Panc1 (cell line): ENCODE results near the gene SLC8A1. TPM values are rescaled to one million over a fixed set of nuclear protein-coding genes. Genes with fewer than 3 reads are reported as not detected.

ENCODE experiments used
- ATAC-seq: fragments of 200-7000 bp; cut with Tn5 transposase; 2 replicates; pipeline ENCODE4 v1.9.1; 2020; ENCODE audit warnings: mild to moderate bottlenecking, moderate library complexity
- BruUV-seq: library from RNA; stranded (reverse); fragments of 400-500 nt; replicated peaks from 2 replicates; lab custom pipeline; 2021; lab: Mats Ljungman, UMichigan
- CTCF ChIA-PET: fragments of 300-600 bp; sonication (Branson Sonifier 250); formaldehyde crosslinking; loops from one replicate; lab custom pipeline; 2022; ENCODE audit warnings: antibody characterized with exemption; lab: Charles Lee
- POLR2A ChIA-PET: fragments of 300-600 bp; sonication (Branson Sonifier 250); formaldehyde crosslinking; loops from one replicate; lab custom pipeline; 2022; ENCODE audit warnings: antibody characterized with exemption; lab: Charles Lee
- DNase-seq: peaks from one replicate; pipeline ENCODE4 v3.0.0-alpha.2; 2010; ENCODE audit warnings: low read depth, low spot score
- H3K27ac ChIP-seq: 2 replicates; pipeline ENCODE4 v1.5.1; 2011; ENCODE audit warnings: mild to moderate bottlenecking, low read length, inconsistent platforms
- H3K27me3 ChIP-seq: fragments of 200-500 bp; sonication (Bioruptor generic); 2 replicates; pipeline ENCODE4 v1.6.0; 2014; ENCODE audit warnings: low read length, inconsistent platforms; ENCODE audit not compliant: control insufficient read depth, insufficient read depth
- H3K36me3 ChIP-seq: fragments of 200-500 bp; sonication (Bioruptor generic); 2 replicates; pipeline ENCODE4 v1.5.1; 2014; ENCODE audit warnings: inconsistent platforms, mild to moderate bottlenecking, low read length, moderate library complexity; ENCODE audit not compliant: control insufficient read depth, insufficient read depth
- H3K4me1 ChIP-seq: 2 replicates; pipeline ENCODE4 v1.5.1; 2011; ENCODE audit warnings: inconsistent platforms, mild to moderate bottlenecking, low read length, moderate library complexity; ENCODE audit not compliant: control insufficient read depth, insufficient read depth
- H3K4me3 ChIP-seq, 2 experiments: 2 replicates each; pipeline ENCODE4 v1.5.1; 2011 to 2012; ENCODE audit warnings: low read depth in 2 of 2, low read length in 2 of 2, mild to moderate bottlenecking in 2 of 2, inconsistent platforms in 1 of 2, moderate library complexity in 1 of 2
- H3K9me3 ChIP-seq: fragments of 200-500 bp; sonication (Bioruptor generic); 2 replicates; pipeline ENCODE4 v1.5.1; 2014; ENCODE audit warnings: low read depth, mild to moderate bottlenecking, inconsistent platforms, low read length, moderate library complexity; ENCODE audit not compliant: control insufficient read depth, insufficient read depth
- POLR2AphosphoS5 ChIP-seq: IDR thresholded peaks from 2 replicates; pipeline ENCODE4 v1.6.1; 2012; ENCODE audit warnings: mild to moderate bottlenecking, low read depth, low read length, moderate library complexity
- SIN3A ChIP-seq: IDR thresholded peaks from 2 replicates; pipeline ENCODE4 v1.6.1; 2012; ENCODE audit warnings: low read depth, mild to moderate bottlenecking, low read length, moderate library complexity, borderline replicate concordance; ENCODE audit not compliant: insufficient read depth
- TCF7L2 ChIP-seq: IDR thresholded peaks from 2 replicates; pipeline ENCODE4 v1.6.1; 2011; ENCODE audit warnings: mild to moderate bottlenecking, low read depth, low read length, inconsistent platforms
- in situ Hi-C: cut with HindIII; loops from 2 replicates; pipeline ENCODE4 v1.10.0; 2016; ENCODE audit warnings: low sequenced_read_pairs, low pct_unique_long_range_greater_than_20kb
- intact Hi-C: fragments of 100-400 bp; cut with micrococcal nuclease; formaldehyde crosslinking; loops from one replicate; pipeline ENCODE4 v1.10.0; 2022; ENCODE audit not compliant: unreplicated experiment
- total RNA-seq: library from RNA; stranded (reverse); gene quantifications from one replicate; pipeline ENCODE4 v1.2.1, GENCODE V29; 2021; ENCODE audit not compliant: unreplicated experiment
- TF ChIP-seq, protein P1 (sequence below): fragments of 450-650 bp; IDR thresholded peaks from 2 replicates; pipeline ENCODE4 v1.5.1; 2017; ENCODE audit warnings: mild to moderate bottlenecking
- TF ChIP-seq, protein P2 (sequence below), 2 experiments: IDR thresholded peaks; 2 replicates each; pipeline ENCODE4 v1.6.1; 2011 to 2012; ENCODE audit warnings: low read depth in 2 of 2, control low read depth in 1 of 2, low read length in 1 of 2, mild to moderate bottlenecking in 1 of 2, moderate library complexity in 1 of 2; ENCODE audit not compliant: insufficient read depth in 1 of 2

Gene SLC8A1
- total RNA-seq, 1 experiment from 2014 or later, result 0.59 TPM

DNA sequence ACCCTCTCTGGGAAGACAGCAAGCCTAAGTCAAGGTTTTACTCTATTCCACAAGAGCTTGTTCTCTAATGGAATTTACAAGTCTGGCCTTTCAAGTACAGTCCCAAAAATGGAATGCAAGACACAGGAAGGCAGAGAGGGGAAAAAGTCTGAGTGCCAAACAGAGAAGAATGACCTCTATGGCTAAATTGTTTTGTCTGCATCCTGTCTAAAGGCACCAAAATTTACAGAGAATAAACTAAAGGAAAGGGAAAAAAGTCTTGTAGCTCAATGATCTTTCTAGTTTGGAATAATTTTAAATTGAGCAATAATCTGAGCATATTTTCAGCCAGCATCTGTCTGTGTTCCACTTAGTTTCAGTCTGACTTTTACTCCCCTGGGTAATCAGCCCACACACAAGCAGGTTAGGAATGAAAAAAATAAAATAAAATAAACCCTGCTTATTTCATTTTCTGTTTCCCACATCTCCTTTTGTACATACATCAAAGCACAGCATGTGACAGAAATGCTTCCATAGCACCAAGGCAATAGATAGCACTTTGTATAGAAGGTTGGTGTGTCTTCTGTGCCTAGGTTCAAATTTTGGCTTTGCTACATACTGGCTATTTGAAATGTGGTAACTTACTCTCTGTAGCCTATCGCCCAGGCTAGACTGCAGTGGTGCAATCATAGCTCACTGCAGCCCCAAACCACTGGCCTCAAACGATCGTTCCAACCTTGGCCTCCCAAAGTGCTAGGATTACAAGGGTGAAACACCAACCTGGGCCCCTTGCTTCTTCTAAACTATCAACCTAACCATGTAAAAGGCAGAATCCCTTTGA is 105.1 kb downstream of the SLC8A1 start:
- POLR2A ChIA-PET, result no interaction called here
- DNase-seq (no peak), ATAC-seq (no peak)
- Histone ChIP-seq H3K27ac (no peak overlapping the region), H3K36me3 (no peaks in the 10 kb centered on the region), H3K27me3 (no peaks in the 10 kb centered on the region), H3K4me1 (no peaks in the 10 kb centered on the region), H3K4me3 (no peak overlapping the region), H3K9me3 (no peaks in the 10 kb centered on the region)
- CTCF ChIA-PET, result no interaction called here
- intact Hi-C loops (no loop called here), in situ Hi-C loops (no loop called here)
- TF ChIP-seq, protein P1, sequence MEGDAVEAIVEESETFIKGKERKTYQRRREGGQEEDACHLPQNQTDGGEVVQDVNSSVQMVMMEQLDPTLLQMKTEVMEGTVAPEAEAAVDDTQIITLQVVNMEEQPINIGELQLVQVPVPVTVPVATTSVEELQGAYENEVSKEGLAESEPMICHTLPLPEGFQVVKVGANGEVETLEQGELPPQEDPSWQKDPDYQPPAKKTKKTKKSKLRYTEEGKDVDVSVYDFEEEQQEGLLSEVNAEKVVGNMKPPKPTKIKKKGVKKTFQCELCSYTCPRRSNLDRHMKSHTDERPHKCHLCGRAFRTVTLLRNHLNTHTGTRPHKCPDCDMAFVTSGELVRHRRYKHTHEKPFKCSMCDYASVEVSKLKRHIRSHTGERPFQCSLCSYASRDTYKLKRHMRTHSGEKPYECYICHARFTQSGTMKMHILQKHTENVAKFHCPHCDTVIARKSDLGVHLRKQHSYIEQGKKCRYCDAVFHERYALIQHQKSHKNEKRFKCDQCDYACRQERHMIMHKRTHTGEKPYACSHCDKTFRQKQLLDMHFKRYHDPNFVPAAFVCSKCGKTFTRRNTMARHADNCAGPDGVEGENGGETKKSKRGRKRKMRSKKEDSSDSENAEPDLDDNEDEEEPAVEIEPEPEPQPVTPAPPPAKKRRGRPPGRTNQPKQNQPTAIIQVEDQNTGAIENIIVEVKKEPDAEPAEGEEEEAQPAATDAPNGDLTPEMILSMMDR, result no peak
- TF ChIP-seq, protein P2, sequence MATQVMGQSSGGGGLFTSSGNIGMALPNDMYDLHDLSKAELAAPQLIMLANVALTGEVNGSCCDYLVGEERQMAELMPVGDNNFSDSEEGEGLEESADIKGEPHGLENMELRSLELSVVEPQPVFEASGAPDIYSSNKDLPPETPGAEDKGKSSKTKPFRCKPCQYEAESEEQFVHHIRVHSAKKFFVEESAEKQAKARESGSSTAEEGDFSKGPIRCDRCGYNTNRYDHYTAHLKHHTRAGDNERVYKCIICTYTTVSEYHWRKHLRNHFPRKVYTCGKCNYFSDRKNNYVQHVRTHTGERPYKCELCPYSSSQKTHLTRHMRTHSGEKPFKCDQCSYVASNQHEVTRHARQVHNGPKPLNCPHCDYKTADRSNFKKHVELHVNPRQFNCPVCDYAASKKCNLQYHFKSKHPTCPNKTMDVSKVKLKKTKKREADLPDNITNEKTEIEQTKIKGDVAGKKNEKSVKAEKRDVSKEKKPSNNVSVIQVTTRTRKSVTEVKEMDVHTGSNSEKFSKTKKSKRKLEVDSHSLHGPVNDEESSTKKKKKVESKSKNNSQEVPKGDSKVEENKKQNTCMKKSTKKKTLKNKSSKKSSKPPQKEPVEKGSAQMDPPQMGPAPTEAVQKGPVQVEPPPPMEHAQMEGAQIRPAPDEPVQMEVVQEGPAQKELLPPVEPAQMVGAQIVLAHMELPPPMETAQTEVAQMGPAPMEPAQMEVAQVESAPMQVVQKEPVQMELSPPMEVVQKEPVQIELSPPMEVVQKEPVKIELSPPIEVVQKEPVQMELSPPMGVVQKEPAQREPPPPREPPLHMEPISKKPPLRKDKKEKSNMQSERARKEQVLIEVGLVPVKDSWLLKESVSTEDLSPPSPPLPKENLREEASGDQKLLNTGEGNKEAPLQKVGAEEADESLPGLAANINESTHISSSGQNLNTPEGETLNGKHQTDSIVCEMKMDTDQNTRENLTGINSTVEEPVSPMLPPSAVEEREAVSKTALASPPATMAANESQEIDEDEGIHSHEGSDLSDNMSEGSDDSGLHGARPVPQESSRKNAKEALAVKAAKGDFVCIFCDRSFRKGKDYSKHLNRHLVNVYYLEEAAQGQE (IDR thresholded peaks at IDR 0.05; ENCODE audit: insufficient read depth in 1 of 2, low read depth in 2 of 2, low read length in 1 of 2), result no peak
- TF ChIP-seq POLR2AphosphoS5 (no peak), TCF7L2 (no peak), SIN3A (no peak)
- no TSS peak for BruUV-seq

DNA sequence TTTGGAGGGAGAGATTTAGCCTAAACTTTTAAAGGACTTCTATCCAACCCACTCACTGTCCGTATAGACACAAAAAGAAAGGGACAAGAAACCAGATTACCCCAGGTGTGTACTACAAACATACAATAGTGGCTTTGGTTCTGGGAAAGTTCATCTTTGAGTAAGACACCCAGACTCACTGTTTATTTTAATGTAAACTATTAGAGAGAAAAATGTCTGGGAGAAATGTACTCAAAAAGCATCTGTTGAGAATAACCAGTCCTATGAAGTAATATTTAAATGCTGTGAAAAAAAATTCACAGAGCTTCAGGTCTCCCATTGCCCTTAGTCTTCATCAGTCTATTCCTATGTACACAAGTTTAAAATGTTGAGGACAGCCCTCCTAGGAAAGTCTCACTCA is 107.5 kb downstream of the SLC8A1 start:
- Histone ChIP-seq H3K4me3 (no peak overlapping the region), H3K27me3 (no peaks in the 10 kb centered on the region), H3K9me3 (no peaks in the 10 kb centered on the region), H3K36me3 (no peaks in the 10 kb centered on the region), H3K27ac (no peak overlapping the region), H3K4me1 (no peaks in the 10 kb centered on the region)
- intact Hi-C loops, result no loop called here
- CTCF ChIA-PET, result no interaction called here
- BruUV-seq, result no TSS peak
- POLR2A ChIA-PET, result no interaction called here
- ATAC-seq (no peak), DNase-seq (no peak)
- TF ChIP-seq, protein P1, result no peak
- TF ChIP-seq SIN3A (no peak), TCF7L2 (no peak), POLR2AphosphoS5 (no peak)
- TF ChIP-seq, protein P2 (IDR thresholded peaks at IDR 0.05; ENCODE audit: insufficient read depth in 1 of 2, low read depth in 2 of 2, low read length in 1 of 2), result no peak
- in situ Hi-C loops, result no loop called here
